GM10266 (cell line): ENCODE data around the gene NLRP6.
A peak's percentile ranks its signal among the peaks of the same experiment; 100 is the strongest.

ENCODE experiments used
- DNase-seq: peaks from one replicate; pipeline ENCODE4 v3.0.0; 2012; ENCODE audit errors: extremely low spot score
- TF ChIP-seq, protein P1 (sequence below): IDR thresholded peaks from 2 replicates; pipeline ENCODE4 v1.5.1; 2012; ENCODE audit warnings: mild to moderate bottlenecking, low read depth; ENCODE audit not compliant: control insufficient read depth, insufficient read depth; ENCODE audit errors: missing control alignments

The NLRP6 gene

DNA sequence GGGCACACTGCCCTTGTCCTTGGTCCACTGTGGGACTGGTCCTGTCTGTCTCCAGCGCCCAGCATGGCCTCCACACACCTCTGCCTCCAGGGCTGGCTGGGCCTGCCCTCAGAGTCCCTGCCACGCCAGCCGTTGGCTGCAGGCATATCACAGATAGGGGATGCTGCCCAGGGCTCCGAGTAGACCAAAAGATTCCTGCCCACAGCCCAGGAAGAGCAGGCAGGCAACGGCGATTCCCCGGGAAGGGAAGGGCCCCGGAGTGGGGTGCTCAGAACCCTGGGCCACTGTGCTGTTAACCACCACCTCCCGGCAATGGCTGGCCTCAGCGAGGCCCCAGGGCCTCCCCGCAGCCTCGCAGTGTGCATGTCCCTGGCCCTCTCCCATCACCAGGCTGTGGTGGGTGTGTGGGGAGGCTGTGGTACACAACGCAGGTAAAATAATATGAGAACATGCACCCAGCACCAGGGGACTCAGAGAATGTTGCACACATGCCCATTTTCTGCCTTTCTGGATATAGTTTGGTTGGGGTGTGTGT is 18.9 kb downstream of the NLRP6 start:
- no peak for DNase-seq
- TF ChIP-seq, protein P1, sequence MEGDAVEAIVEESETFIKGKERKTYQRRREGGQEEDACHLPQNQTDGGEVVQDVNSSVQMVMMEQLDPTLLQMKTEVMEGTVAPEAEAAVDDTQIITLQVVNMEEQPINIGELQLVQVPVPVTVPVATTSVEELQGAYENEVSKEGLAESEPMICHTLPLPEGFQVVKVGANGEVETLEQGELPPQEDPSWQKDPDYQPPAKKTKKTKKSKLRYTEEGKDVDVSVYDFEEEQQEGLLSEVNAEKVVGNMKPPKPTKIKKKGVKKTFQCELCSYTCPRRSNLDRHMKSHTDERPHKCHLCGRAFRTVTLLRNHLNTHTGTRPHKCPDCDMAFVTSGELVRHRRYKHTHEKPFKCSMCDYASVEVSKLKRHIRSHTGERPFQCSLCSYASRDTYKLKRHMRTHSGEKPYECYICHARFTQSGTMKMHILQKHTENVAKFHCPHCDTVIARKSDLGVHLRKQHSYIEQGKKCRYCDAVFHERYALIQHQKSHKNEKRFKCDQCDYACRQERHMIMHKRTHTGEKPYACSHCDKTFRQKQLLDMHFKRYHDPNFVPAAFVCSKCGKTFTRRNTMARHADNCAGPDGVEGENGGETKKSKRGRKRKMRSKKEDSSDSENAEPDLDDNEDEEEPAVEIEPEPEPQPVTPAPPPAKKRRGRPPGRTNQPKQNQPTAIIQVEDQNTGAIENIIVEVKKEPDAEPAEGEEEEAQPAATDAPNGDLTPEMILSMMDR = no peak

- TF ChIP-seq, protein P1 = no peak
- DNase-seq = no peak
Observed at GRCh38 chr11:297586-298405, 19.6 kb downstream of the NLRP6 start.

DNA sequence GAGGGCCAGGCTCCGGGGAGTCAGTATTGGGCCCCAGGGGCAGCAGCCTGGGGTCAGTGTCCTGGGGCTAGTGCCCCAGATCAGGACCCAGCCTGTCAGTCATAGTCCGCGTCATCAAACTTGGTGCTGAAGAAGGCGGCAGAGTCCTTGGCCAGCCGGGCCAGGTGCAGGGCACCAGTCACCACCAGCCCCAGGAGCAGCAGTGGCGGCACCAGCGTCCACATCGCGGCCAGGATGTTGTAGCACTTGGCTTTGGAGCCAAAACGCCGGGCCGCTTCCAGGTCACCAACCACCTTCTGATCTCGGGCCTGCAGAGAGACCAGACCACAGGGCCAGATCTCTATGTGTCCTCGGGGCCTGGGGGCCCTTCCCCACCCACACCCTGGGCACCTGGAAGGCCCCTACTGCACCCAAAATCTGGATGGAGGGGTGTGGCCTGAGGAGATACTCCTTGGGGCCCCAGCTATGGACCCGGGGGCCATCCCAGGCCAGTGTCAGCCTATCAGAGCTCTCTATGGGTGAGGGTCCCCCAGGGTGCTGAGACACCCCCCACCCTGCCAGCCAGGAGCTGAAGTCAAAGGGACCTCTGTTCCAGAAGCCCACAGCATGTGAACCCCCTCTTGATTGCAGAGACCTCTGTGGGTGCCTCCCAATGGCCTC is 20.3 kb downstream of the NLRP6 start:
- DNase-seq = no peak
- TF ChIP-seq, protein P1 = no peak

GRCh38 chr11:299081-299891 is 21.1 kb downstream of the NLRP6 start, which contains the start of gene IFITM5:
Gene IFITM5 (minus strand): TSS chr11:299526. CDS start chr11:299490, 36 bp downstream.
- TF ChIP-seq, protein P1 = no peak
- no peak for DNase-seq

GRCh38 chr11:299951-300735 is 21.9 kb downstream of the NLRP6 start:
- no peak for DNase-seq
- TF ChIP-seq, protein P1 = peak; percentile 26

- DNase-seq = peak; percentile 86
- TF ChIP-seq, protein P1 = no peak
Observed at GRCh38 chr11:303363-303762, 25.2 kb downstream of the NLRP6 start.
